Neutrophil (primary cell): ENCODE data around the gene ZNF439.
"Not testable (repeated sequence)": the region's sequence is repeated elsewhere in the genome, so short reads cannot be mapped to it uniquely, and the experiment has no call there.

Experiments
- H3K27ac ChIP-seq: fragments of 200-600 bp; sonication (generic); 2 replicates; pipeline ENCODE4 v1.5.1; 2016; ENCODE audit warnings: mild to moderate bottlenecking, moderate library complexity
- H3K27me3 ChIP-seq: fragments of 200-600 bp; sonication (generic); 2 replicates; pipeline ENCODE4 v1.6.0; 2016; ENCODE audit warnings: mild to moderate bottlenecking
- H3K36me3 ChIP-seq: fragments of 200-600 bp; sonication (generic); 2 replicates; pipeline ENCODE4 v1.5.1; 2017
- H3K4me1 ChIP-seq, 2 experiments: fragments of 200-600 bp in 1 of 2; sonication (generic) in 1 of 2; 1 replicate in 1 of 2; 2 replicates in 1 of 2; pipeline versions ENCODE4 v1.5.1 to v1.6.1; 2013 to 2016; ENCODE audit warnings: low read depth in 1 of 2, low read length in 1 of 2, mild to moderate bottlenecking in 1 of 2, moderate library complexity in 1 of 2; ENCODE audit not compliant: control insufficient read depth in 1 of 2, insufficient read depth in 1 of 2
- H3K4me3 ChIP-seq, 2 experiments: fragments of 200-600 bp in 1 of 2; sonication (generic) in 1 of 2; 1 replicate in 1 of 2; 2 replicates in 1 of 2; pipeline ENCODE4 v1.5.1; 2013 to 2016; ENCODE audit warnings: low read depth in 1 of 2, low read length in 1 of 2, mild to moderate bottlenecking in 1 of 2, moderate library complexity in 1 of 2
- H3K9me3 ChIP-seq: fragments of 200-600 bp; sonication (generic); 2 replicates; pipeline ENCODE4 v1.5.1; 2016
- CTCF ChIP-seq: fragments of 200-600 bp; sonication (generic); IDR thresholded peaks from 2 replicates; pipeline ENCODE4 v1.5.1; 2016; ENCODE audit warnings: antibody characterized with exemption

Gene ZNF439

GRCh38 chr19:11843722-11844121, 4.8 kb upstream of the ZNF439 start:
- Histone ChIP-seq H3K36me3 (no peaks in the 10 kb centered on the region), H3K4me1 (peaks cover 4% of the 10 kb centered on the region in 2 experiments), H3K9me3 (no peaks in the 10 kb centered on the region), H3K27ac (no peak overlapping the region), H3K27me3 (no peaks in the 10 kb centered on the region), H3K4me3 (no peak overlapping the region)
- no peak for TF ChIP-seq CTCF

DNA sequence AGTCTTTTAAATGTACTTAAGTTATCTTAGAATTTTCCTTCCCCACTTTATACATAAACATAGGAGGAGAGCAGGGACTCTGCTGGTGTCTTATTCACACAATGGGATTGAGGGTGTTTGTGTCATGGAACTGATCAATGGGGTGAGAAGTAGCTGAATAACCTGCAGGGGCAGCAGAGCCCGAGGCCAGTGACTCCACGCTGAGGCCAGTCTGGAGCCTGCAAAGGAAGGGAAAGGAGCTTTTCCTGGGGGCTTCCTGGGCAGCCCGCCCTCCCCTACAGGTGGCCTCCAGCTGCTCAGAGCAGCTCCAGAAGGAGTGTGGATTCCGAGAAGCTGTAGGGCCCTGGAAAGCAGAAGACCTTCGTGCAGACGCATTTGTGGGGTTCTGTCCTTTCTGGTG, 911 bp upstream of the ZNF439 start:
- H3K27me3 ChIP-seq, H3K27ac ChIP-seq, H3K36me3 ChIP-seq, H3K4me3 ChIP-seq, H3K9me3 ChIP-seq: not testable (repeated sequence)
- H3K4me1 ChIP-seq = peaks cover 11 to 17% of the 10 kb centered on the region in 2 experiments

- Histone ChIP-seq H3K27ac (peak overlapping the region; percentile 77), H3K27me3 (no peaks in the 10 kb centered on the region), H3K4me1 (peaks cover 11 to 17% of the 10 kb centered on the region in 2 experiments), H3K36me3 (no peaks in the 10 kb centered on the region), H3K9me3 (peaks cover 4% of the 10 kb centered on the region), H3K4me3 (peak overlapping the region; percentile 63 to 75)
- TF ChIP-seq CTCF = no peak
Observed at GRCh38 chr19:11848200-11848593, 329 bp upstream of the ZNF439 start.

GRCh38 chr19:11850289-11850688, 1.8 kb downstream of the ZNF439 start:
- H3K27me3 ChIP-seq, H3K4me3 ChIP-seq, H3K27ac ChIP-seq, H3K36me3 ChIP-seq: not testable (repeated sequence)
- Histone ChIP-seq H3K4me1 (peaks cover 11 to 17% of the 10 kb centered on the region in 2 experiments), H3K9me3 (peaks cover 24% of the 10 kb centered on the region)

GRCh38 chr19:11853358-11853757, 4.8 kb downstream of the ZNF439 start:
- H3K4me3 ChIP-seq = no peak overlapping the region
- no peak overlapping the region for H3K27ac ChIP-seq
- H3K27me3 ChIP-seq = no peaks in the 10 kb centered on the region
- TF ChIP-seq CTCF = no peak
- no peaks in the 10 kb centered on the region for H3K36me3 ChIP-seq
- peaks cover 8 to 14% of the 10 kb centered on the region in 2 experiments for H3K4me1 ChIP-seq
- H3K9me3 ChIP-seq = peaks cover 39% of the 10 kb centered on the region

- H3K36me3 ChIP-seq = no peaks in the 10 kb centered on the region
- H3K27ac ChIP-seq = no peak overlapping the region
- no peaks in the 10 kb centered on the region for H3K27me3 ChIP-seq
- no peak for TF ChIP-seq CTCF
- peaks cover 66% of the 10 kb centered on the region for H3K9me3 ChIP-seq
- H3K4me3 ChIP-seq = no peak overlapping the region
- no peaks in the 10 kb centered on the region for H3K4me1 ChIP-seq
Observed at GRCh38 chr19:11856596-11857250, 8.2 kb downstream of the ZNF439 start.

DNA sequence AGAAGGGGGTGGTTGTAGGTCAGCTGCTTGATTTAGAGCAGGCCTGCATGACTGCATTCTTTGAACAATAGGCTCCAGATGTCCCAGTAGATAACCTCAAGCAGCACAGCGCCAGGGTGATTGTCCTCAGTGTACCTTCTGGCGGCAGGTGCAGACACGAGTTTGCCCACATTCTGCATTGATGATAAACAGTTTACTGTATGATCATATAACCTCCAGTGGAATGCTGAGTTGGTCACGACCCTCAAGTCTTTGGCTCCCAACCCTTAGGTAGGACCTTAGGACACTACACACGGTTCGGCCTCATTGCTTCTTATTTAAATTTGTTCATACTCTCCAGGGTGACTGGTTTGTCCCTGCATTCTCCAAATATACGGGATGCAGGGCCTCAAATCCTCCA, 12.2 kb downstream of the ZNF439 start:
- Histone ChIP-seq H3K36me3 (no peaks in the 10 kb centered on the region), H3K27ac (no peak overlapping the region), H3K4me1 (no peaks in the 10 kb centered on the region), H3K9me3 (peaks cover 57% of the 10 kb centered on the region), H3K4me3 (no peak overlapping the region), H3K27me3 (no peaks in the 10 kb centered on the region)
- TF ChIP-seq CTCF = no peak
